Muscle of leg (tissue), 11 donors: Measurements from ENCODE around the gene LIMA1. TPM values are rescaled to one million over a fixed set of nuclear protein-coding genes. Genes with fewer than 3 reads are reported as not detected.
"Not testable (repeated sequence)": the region's sequence is repeated elsewhere in the genome, so short reads cannot be mapped to it uniquely, and the experiment has no call there.

Experiments
- DNase-seq: peaks from one replicate; pipeline ENCODE4 v3.0.0; 2013
- H3K27ac ChIP-seq: one replicate; pipeline ENCODE4 v1.5.1; 2013; ENCODE audit warnings: mild to moderate bottlenecking, low read length, control low read depth
- H3K27me3 ChIP-seq: one replicate; pipeline ENCODE4 v1.6.1; 2013; ENCODE audit warnings: low read length; ENCODE audit not compliant: control insufficient read depth, insufficient read depth
- H3K36me3 ChIP-seq: one replicate; pipeline ENCODE4 v1.6.1; 2013; ENCODE audit warnings: low read length; ENCODE audit not compliant: control insufficient read depth, insufficient read depth
- H3K4me1 ChIP-seq: one replicate; pipeline ENCODE4 v1.6.1; 2013; ENCODE audit warnings: low read length; ENCODE audit not compliant: control insufficient read depth, insufficient read depth
- H3K4me3 ChIP-seq: one replicate; pipeline ENCODE4 v1.5.1; 2013; ENCODE audit warnings: low read length, control low read depth
- H3K9me3 ChIP-seq: replicated peaks from 2 replicates; pipeline ENCODE4 v1.6.1; 2013; ENCODE audit warnings: low read depth, low read length; ENCODE audit not compliant: control insufficient read depth
- WGBS: methylation state at CpG from one replicate; pipeline ENCODE4 v1.1.5; 2013; ENCODE audit warnings: missing lambda C conversion rate; ENCODE audit not compliant: insufficient coverage; 5-methylcytosine and 5-hydroxymethylcytosine counted together
- polyA plus RNA-seq, 8 donors: library from polyadenylated mRNA; unstranded; fragments of 120-200 nt; gene quantifications; one replicate each; pipeline versions ENCODE4 v1.2.1 to v1.2.3, GENCODE V29; 2013; ENCODE audit warnings: inconsistent platforms in 1 of 8, low replicate concordance in 1 of 8; ENCODE audit not compliant: insufficient read length in 8 of 8, insufficient read depth in 1 of 8
- total RNA-seq: library from RNA; stranded (reverse); fragments of 120-200 nt; gene quantifications from one replicate; pipeline ENCODE4 v1.2.4, GENCODE V29; 2013

LIMA1 gene
- total and polyA plus RNA-seq, 9 donors: 89.5 to 125 (median 101) TPM

DNA sequence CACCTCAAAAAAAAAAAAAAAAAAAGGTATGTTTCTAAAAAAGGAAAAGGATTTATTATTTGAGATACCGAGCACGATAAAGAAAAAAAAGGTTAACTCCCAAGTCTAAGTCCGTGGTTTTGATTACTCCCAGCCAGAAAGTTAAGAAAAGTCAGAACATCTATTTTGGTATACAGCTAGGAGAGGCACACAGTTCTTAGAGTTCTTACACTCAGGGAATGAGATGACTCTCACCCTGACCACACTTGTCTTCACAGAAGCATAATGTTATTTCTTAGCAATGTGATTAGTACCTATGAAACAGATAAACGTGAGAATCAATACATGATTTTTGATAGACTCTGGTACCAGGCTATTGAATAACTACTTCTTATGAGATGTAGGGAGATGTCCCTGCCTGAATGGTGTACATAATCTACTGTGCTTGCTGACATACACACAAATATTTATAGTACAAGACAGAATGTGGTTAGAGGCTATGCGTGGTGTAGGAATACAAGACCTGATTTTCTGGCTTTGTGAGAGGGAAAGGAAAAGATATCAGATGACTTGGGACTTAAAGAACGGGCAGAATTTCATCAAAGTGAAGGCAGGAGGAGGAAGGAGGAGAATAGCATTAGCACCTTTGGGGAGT lies 31.6 kb downstream of the LIMA1 start:
- Histone ChIP-seq H3K9me3 (no peaks in the 10 kb centered on the region), H3K4me1 (peaks cover 11% of the 10 kb centered on the region)
- 50% methylated on average over 2 of the region's 6 CpGs for WGBS

DNA sequence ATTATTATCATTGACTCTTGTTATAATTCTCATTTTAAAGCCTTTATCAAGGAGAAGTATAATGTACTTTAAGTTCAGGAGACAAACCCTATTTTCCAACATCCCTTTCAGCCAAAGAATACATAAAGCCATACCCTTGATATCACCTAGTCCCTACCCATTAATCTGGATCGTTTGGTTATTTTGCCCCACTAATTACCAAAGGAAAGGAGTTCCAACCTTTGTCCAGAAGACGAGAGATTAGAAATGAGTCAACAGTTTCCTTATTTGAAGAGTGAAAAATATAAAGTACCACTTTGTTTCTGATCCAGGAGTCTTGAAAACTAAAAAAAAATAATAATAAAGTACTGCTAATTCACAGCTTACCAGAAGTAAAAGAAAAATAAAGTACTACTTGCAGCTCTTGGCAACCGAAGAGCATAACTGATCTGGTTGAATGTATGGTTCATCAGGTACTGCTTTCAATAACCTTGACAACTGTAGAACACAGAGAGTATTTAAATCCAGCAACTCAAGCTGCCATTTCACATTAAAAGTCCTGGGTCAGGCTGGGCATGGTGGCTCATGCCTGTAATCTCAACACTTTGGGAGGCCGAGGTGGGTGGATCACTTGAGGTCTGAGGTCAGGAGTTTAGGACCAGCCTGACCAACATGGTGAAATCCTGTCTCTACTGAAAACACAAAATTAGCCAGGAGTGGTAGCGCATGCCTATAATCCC lies 33.7 kb downstream of the LIMA1 start:
- Histone ChIP-seq H3K4me1 (peaks cover 22% of the 10 kb centered on the region), H3K27me3 (no peaks in the 10 kb centered on the region), H3K9me3 (no peaks in the 10 kb centered on the region), H3K36me3 (peaks cover 21% of the 10 kb centered on the region), H3K27ac (no peak overlapping the region), H3K4me3 (no peak overlapping the region)
- no peak for DNase-seq
- WGBS: no CpG with 5 or more reads among the region's 5 CpGs

More for the DNA sequence above, 31.6 kb downstream of the LIMA1 start:
- Histone ChIP-seq H3K36me3 (peaks cover 3% of the 10 kb centered on the region), H3K4me3 (no peak overlapping the region), H3K27ac (no peak overlapping the region), H3K27me3 (no peaks in the 10 kb centered on the region)
- no peak for DNase-seq

DNA sequence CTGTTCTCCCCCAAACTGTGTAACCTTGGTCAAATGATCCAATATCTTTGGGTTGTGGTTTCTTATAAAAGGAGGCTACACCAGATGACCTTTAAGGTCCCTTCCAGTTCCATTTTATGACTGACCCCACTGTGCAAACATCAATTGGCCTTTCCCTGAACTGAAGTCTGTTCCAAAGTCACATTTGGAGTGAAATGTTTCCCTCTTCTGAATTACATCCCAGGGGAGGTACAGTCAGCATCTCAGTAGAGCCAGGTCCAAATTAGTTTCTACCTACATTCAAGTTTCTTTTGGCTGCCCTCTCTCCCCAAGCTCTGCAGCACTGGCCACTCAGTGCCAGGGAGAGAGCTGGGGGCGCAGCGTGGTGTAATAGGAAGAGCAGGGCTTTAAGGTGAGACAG lies 34.4 kb downstream of the LIMA1 start:
- no peaks in the 10 kb centered on the region for H3K27me3 ChIP-seq
- H3K36me3 ChIP-seq: peaks cover 21% of the 10 kb centered on the region
- no peak overlapping the region for H3K27ac ChIP-seq
- DNase-seq: no peak
- no peak overlapping the region for H3K4me3 ChIP-seq
- peaks cover 22% of the 10 kb centered on the region for H3K4me1 ChIP-seq
- H3K9me3 ChIP-seq: no peaks in the 10 kb centered on the region
- no CpG with 5 or more reads among the region's 2 CpGs for WGBS

DNA sequence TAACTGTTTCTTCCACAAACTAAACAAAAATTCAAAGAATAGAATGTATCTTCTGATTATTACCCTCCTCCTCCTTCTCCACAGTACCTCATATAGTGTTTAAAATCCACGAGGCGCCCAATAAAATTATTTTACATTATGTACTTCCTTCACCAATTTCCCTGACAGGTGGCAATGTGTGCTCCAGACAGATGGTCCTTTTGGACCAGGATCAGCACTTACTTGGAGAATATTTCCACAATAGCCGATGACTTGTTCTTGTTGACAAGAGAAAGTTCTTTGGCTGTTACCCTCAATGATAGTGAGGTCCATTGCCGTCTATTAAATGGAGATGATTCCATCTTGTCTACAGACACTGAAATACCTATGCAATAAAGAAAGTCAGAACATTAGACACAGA lies 34.9 kb downstream of the LIMA1 start:
- Histone ChIP-seq H3K27me3 (no peaks in the 10 kb centered on the region), H3K4me1 (peaks cover 22% of the 10 kb centered on the region), H3K9me3 (no peaks in the 10 kb centered on the region), H3K4me3 (no peak overlapping the region), H3K27ac (no peak overlapping the region), H3K36me3 (peaks cover 21% of the 10 kb centered on the region)
- 83% methylated on average over 2 of the region's 4 CpGs for WGBS
- DNase-seq: no peak

DNA sequence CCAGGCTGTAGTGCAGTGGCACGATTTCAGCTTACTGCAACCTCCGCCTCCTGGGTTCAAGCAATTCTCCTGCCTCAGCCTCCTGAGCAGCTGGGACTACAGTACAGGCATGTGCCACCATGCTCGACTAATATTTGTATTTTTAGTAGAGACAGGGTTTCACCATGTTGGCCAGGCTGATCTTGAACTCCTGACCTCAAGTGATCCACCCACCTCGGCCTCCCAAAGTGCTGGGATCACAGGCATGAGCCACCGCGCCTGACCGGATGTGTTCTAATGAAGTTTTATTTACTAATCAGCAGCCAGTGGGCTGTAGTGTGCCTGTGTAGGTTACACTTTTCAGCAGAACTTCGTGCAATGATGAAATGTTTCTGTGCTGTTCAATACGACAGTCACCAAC lies 35.7 kb downstream of the LIMA1 start:
- H3K36me3 ChIP-seq: peaks cover 21% of the 10 kb centered on the region
- not testable (repeated sequence) for H3K4me3 ChIP-seq, DNase-seq, H3K27ac ChIP-seq, H3K9me3 ChIP-seq, H3K27me3 ChIP-seq
- peaks cover 23% of the 10 kb centered on the region for H3K4me1 ChIP-seq
- WGBS: no CpG with 5 or more reads among the region's 9 CpGs

DNA sequence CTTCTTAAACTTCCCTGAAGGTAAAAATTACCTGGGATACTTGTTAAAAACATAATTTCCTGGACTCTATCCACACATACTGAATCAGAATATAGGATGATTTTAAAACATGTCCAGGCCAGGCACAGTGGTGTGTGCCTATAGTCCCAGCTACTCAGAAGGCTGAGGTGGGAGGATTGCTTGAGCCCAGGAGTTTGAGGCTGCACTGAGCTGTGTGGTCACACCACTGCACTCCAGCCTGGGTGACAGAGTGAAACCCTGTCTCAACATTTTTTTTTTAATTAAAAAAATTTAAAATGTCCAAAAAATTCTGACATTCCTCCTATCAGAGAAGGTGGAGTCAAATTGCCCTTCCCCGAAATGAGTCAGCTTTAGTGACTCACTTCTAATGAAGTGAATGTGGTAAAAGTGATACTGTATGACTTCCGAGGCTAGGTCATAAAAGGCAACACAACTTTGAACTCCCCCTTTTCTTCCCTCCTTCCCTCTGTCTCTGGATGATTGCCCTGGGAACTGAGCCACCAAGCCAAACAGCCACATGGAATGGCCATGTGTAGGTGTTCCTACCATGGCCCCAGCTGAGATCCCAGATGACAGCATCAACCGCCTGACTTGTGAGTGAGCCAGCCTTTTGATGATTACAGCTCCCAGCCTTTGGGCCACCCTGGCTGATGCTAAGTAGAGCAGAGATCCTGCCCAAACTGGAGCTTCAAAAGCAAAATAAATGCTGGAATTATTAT lies 36.3 kb downstream of the LIMA1 start:
- Histone ChIP-seq H3K27me3 (no peaks in the 10 kb centered on the region), H3K4me1 (peaks cover 28% of the 10 kb centered on the region)

DNA sequence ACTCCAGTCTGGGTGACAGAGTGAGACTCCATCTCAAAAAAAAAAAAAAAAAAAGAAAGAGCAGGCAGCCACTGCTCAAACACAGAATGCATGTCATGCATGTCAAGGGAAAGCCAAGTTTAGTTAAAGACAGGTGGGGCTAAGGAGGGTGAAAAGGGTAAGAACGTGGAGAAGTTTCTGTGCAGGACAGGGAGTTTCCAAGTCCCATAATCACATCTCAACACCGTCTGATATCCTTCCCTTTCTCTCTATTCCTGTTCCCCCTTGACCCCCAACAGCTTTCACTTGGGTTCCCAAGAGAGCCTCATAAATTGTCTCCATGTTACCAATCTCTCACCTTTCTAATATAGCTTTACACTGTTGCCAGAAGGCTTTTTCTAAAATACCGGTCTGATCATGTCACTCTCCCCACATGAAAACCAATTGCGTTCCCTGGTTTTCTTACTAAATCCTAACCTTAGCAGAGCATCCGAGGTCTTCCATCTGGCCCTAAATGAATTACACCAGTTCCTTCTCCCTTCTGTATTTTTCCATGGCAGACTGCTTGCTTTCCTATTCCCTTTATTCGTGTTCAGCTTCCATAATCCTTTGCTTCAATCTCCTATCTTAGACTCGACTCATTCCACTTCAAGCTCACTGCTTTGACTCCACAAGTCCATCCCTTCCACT lies 37.0 kb downstream of the LIMA1 start:
- Histone ChIP-seq H3K9me3 (no peaks in the 10 kb centered on the region), H3K36me3 (peaks cover 21% of the 10 kb centered on the region), H3K27ac (peak overlapping the region; percentile 59), H3K4me3 (no peak overlapping the region), H3K27me3 (no peaks in the 10 kb centered on the region), H3K4me1 (peaks cover 31% of the 10 kb centered on the region)
- 55% methylated on average over 6 of the region's 7 CpGs for WGBS
- no peak for DNase-seq

More for the DNA sequence above, 36.3 kb downstream of the LIMA1 start:
- H3K9me3 ChIP-seq: no peaks in the 10 kb centered on the region
- no peak overlapping the region for H3K4me3 ChIP-seq
- H3K36me3 ChIP-seq: peaks cover 21% of the 10 kb centered on the region
- DNase-seq: peak; percentile 59
- WGBS: no CpG with 5 or more reads among the region's 3 CpGs
- peak overlapping the region; percentile 59 for H3K27ac ChIP-seq

DNA sequence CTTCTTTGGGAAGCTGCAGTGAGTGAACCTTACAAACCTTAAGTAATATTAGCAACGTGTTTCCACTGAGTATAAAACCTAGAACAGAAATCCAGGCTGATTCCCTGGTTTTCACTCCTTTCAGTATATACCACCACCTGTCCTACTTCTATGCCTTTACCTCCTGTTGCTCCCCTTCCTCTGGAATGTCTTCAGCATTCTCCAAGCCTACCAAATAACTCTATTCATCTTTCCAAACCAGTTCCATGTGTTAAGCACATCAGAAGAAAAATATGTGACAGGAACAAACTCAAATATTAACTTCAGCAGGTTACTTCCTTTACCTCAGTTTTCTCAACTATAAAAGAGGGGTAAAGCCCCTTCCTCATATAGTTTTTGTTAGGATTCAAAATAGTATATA lies 39.8 kb downstream of the LIMA1 start:
- H3K27ac ChIP-seq: peak overlapping the region; percentile 82
- DNase-seq: no peak
- H3K36me3 ChIP-seq: peaks cover 21% of the 10 kb centered on the region
- no peaks in the 10 kb centered on the region for H3K9me3 ChIP-seq
- H3K4me3 ChIP-seq: no peak overlapping the region
- no CpG with 5 or more reads among the region's 1 CpG for WGBS
- peaks cover 34% of the 10 kb centered on the region for H3K4me1 ChIP-seq
- no peaks in the 10 kb centered on the region for H3K27me3 ChIP-seq

DNA sequence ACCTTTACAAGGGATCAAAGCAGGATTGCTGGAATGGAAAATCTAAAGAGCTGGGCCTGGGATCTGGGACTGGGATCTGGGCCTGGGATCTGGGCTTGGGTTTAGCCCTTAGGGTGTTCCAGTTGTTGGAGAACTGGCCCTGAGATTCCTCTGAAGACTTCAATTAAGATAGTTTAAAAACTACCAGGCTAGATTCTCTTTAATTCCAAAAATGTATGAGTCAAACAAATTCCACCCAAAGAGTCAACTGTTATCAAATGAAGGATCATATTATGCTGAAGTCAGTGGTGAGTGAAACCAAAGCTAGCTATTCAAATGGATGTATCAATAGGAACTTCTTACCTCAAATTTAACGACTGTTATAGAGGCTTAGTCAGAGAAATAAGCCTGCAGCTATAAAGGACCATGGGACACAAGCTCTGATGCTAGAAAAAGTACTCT lies 40.5 kb downstream of the LIMA1 start:
- WGBS: no CpG with 5 or more reads among the region's 1 CpG
- no peaks in the 10 kb centered on the region for H3K27me3 ChIP-seq
- H3K4me1 ChIP-seq: peaks cover 34% of the 10 kb centered on the region
- H3K36me3 ChIP-seq: peaks cover 19% of the 10 kb centered on the region
- DNase-seq: no peak
- H3K4me3 ChIP-seq: no peak overlapping the region
- H3K27ac ChIP-seq: peak overlapping the region; percentile 82
- no peaks in the 10 kb centered on the region for H3K9me3 ChIP-seq

DNA sequence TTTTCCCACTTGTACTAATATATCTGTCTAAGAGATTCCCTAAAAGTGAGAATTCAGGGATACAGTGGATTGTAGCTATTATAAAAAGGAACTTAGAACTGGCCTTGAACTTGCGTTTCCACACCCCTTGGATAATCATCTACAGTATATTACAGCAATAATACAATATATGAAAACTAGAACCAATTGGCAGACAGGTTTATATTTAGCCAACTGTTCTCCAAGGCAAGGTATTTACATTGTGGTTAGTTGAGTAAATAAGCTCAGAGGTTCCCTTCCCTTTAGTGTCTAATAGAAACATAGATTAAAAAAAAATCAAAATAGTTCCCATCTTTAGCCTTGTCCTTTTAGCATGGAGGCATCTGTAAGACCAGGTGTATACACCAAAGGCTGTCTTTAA lies 42.1 kb downstream of the LIMA1 start:
- H3K4me3 ChIP-seq: no peak overlapping the region
- WGBS: no CpG with 5 or more reads among the region's 1 CpG
- no peak for DNase-seq
- H3K27me3 ChIP-seq: no peaks in the 10 kb centered on the region
- H3K9me3 ChIP-seq: no peaks in the 10 kb centered on the region
- H3K4me1 ChIP-seq: peaks cover 22% of the 10 kb centered on the region
- H3K36me3 ChIP-seq: peaks cover 12% of the 10 kb centered on the region
- peak overlapping the region; percentile 82 for H3K27ac ChIP-seq
